Panc1 (cell line): Measurements from ENCODE around the gene AMDHD1.

Experiments
- TF ChIP-seq, protein P1 (sequence below), 2 experiments: IDR thresholded peaks; 2 replicates each; pipeline ENCODE4 v1.6.1; 2011 to 2012; ENCODE audit warnings: low read depth in 2 of 2, control low read depth in 1 of 2, low read length in 1 of 2, mild to moderate bottlenecking in 1 of 2, moderate library complexity in 1 of 2; ENCODE audit not compliant: insufficient read depth in 1 of 2
- TF ChIP-seq, protein P2 (sequence below): fragments of 450-650 bp; IDR thresholded peaks from 2 replicates; pipeline ENCODE4 v1.5.1; 2017; ENCODE audit warnings: mild to moderate bottlenecking

GRCh38 chr12:95986635-95987570, 43.8 kb downstream of the AMDHD1 start:
- TF ChIP-seq, protein P1, sequence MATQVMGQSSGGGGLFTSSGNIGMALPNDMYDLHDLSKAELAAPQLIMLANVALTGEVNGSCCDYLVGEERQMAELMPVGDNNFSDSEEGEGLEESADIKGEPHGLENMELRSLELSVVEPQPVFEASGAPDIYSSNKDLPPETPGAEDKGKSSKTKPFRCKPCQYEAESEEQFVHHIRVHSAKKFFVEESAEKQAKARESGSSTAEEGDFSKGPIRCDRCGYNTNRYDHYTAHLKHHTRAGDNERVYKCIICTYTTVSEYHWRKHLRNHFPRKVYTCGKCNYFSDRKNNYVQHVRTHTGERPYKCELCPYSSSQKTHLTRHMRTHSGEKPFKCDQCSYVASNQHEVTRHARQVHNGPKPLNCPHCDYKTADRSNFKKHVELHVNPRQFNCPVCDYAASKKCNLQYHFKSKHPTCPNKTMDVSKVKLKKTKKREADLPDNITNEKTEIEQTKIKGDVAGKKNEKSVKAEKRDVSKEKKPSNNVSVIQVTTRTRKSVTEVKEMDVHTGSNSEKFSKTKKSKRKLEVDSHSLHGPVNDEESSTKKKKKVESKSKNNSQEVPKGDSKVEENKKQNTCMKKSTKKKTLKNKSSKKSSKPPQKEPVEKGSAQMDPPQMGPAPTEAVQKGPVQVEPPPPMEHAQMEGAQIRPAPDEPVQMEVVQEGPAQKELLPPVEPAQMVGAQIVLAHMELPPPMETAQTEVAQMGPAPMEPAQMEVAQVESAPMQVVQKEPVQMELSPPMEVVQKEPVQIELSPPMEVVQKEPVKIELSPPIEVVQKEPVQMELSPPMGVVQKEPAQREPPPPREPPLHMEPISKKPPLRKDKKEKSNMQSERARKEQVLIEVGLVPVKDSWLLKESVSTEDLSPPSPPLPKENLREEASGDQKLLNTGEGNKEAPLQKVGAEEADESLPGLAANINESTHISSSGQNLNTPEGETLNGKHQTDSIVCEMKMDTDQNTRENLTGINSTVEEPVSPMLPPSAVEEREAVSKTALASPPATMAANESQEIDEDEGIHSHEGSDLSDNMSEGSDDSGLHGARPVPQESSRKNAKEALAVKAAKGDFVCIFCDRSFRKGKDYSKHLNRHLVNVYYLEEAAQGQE (IDR thresholded peaks at IDR 0.05; ENCODE audit: insufficient read depth in 1 of 2, low read depth in 2 of 2, low read length in 1 of 2): no peak
- TF ChIP-seq, protein P2, sequence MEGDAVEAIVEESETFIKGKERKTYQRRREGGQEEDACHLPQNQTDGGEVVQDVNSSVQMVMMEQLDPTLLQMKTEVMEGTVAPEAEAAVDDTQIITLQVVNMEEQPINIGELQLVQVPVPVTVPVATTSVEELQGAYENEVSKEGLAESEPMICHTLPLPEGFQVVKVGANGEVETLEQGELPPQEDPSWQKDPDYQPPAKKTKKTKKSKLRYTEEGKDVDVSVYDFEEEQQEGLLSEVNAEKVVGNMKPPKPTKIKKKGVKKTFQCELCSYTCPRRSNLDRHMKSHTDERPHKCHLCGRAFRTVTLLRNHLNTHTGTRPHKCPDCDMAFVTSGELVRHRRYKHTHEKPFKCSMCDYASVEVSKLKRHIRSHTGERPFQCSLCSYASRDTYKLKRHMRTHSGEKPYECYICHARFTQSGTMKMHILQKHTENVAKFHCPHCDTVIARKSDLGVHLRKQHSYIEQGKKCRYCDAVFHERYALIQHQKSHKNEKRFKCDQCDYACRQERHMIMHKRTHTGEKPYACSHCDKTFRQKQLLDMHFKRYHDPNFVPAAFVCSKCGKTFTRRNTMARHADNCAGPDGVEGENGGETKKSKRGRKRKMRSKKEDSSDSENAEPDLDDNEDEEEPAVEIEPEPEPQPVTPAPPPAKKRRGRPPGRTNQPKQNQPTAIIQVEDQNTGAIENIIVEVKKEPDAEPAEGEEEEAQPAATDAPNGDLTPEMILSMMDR: no peak
